ENCODE results near the gene PFN1. TPM values are rescaled to one million over a fixed set of nuclear protein-coding genes. Genes with fewer than 3 reads are reported as not detected.

The PFN1 gene
- total RNA-seq, 1 experiment from 2014 or later, result 367 TPM

DNA sequence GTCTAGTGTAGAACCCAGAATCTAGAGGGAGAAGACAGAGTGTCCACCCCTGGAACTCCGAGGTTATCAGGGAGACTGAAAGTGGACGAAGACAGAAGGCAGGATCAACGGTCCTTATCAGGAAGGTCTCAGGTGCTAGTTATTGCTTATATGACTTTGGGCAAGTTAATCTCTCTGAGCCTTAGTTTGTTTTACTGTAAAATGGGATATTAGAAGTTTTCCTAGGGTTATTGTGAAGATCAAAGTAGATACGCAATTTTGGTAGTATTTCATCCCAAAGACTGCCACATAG, 7.1 kb downstream of the PFN1 start:
- H3K36me3 Mint-ChIP-seq (ENCODE audit: insufficient read depth, unreplicated experiment), result peaks cover 35% of the 10 kb centered on the region
- H3K4me1 Mint-ChIP-seq (ENCODE audit: low read depth, unreplicated experiment), result peaks cover 5% of the 10 kb centered on the region
- DNase-seq, result no peak
- CTCF ChIA-PET, result no interaction called here
- POLR2A ChIA-PET, result no interaction called here
- no peak for TF ChIP-seq CTCF (IDR thresholded peaks at IDR 0.05; ENCODE audit: insufficient read depth in 1 of 2, low read depth in 1 of 2, low read length in 1 of 2, severe bottlenecking in 1 of 2, unreplicated experiment in 1 of 2)
- Histone ChIP-seq H3K9me3 (no peaks in the 10 kb centered on the region), H3K27me3 (replicated peaks; ENCODE audit: control insufficient read depth, insufficient read depth, low read length) (no peaks in the 10 kb centered on the region), H3K4me1 (0 out of 2 replicates have a peak, but pooled peaks cover 1% of the 10 kb centered on the region), H3K36me3 (ENCODE audit: control insufficient read depth, insufficient read depth, low read length) (no peaks in the 10 kb centered on the region; the same call in 1 of the 2 replicates), H3K4me3 (ENCODE audit: low read depth, low read length) (peak overlapping the region; percentile 73)
- no peaks in the 10 kb centered on the region for H3K9me3 Mint-ChIP-seq (ENCODE audit: unreplicated experiment)
- no peaks in the 10 kb centered on the region for H3K27me3 Mint-ChIP-seq (ENCODE audit: insufficient read depth, unreplicated experiment)
- no TSS peak for BruUV-seq (replicated peaks)
- intact Hi-C loops (cut with micrococcal nuclease; ENCODE audit: unreplicated experiment), result loop anchor here (2.0 kb wide), 1 partner anchor 26 kb away; the partner anchor contains the start of gene SPAG7
- peak overlapping the region; percentile 89 for H3K27ac Mint-ChIP-seq (ENCODE audit: unreplicated experiment)
- peak overlapping the region; percentile 87 for H3K4me3 Mint-ChIP-seq (ENCODE audit: unreplicated experiment)

DNA sequence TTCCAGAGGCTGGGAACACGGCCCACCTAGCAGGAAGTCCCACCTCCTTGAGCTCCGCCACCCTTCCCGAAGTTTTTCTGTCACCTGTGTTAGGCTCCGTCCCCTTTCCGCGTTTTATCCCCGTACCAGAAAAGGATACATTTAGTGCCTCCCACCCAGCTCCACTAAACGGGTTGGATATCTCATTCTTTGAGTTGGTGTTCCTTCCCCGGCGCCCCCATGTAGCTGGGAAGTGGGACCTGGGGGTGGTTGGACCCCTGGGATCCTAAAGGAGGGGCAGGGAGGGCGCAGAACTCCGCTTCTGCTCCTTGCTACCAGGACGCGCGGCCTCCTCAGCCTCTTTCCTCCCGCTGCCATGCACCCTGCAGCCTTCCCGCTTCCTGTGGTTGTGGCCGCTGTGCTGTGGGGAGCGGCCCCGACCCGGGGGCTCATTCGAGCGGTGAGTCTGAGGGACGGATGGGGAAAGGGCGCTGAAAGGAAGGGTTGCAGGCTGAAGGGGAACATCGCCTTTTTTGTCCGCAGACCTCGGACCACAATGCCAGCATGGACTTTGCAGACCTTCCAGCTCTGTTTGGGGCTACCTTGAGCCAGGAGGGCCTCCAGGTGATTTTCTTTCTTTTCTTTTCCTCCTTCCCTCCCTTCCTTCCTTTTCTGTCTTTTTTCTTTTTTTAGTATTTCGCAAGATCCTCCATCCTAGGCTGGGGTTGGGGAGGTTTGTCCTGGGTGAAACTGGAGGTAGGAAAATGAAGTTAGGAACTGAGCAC, 7.6 kb downstream of the PFN1 start:
- no peaks in the 10 kb centered on the region; the same call in 1 of the 2 replicates for H3K36me3 ChIP-seq (ENCODE audit: control insufficient read depth, insufficient read depth, low read length)
- DNase-seq, result peak in 1 of 2 experiments; percentile 79
- peaks cover 5% of the 10 kb centered on the region for H3K4me1 Mint-ChIP-seq (ENCODE audit: low read depth, unreplicated experiment)
- intact Hi-C loops (cut with micrococcal nuclease; ENCODE audit: unreplicated experiment), result loop anchor here (1.0 to 2.0 kb wide), 2 partner anchors 9 to 26 kb away; partner anchors contain the start of gene SPAG7
- no peak for TF ChIP-seq CTCF (IDR thresholded peaks at IDR 0.05; ENCODE audit: insufficient read depth in 1 of 2, low read depth in 1 of 2, low read length in 1 of 2, severe bottlenecking in 1 of 2, unreplicated experiment in 1 of 2)
- peak overlapping the region; percentile 87 for H3K4me3 Mint-ChIP-seq (ENCODE audit: unreplicated experiment)
- H3K9me3 Mint-ChIP-seq (ENCODE audit: unreplicated experiment), result no peaks in the 10 kb centered on the region
- H3K4me1 ChIP-seq, result no peaks in the 10 kb centered on the region
- no peaks in the 10 kb centered on the region for H3K27me3 Mint-ChIP-seq (ENCODE audit: insufficient read depth, unreplicated experiment)
- TSS peak; percentile 80 for BruUV-seq (replicated peaks)
- H3K9me3 ChIP-seq, result no peaks in the 10 kb centered on the region
- H3K27me3 ChIP-seq (replicated peaks; ENCODE audit: control insufficient read depth, insufficient read depth, low read length), result no peaks in the 10 kb centered on the region
- H3K27ac Mint-ChIP-seq (ENCODE audit: unreplicated experiment), result peak overlapping the region; percentile 89
- ChIA-PET CTCF (interaction anchor here (0.7 to 2.2 kb wide), 4 partner anchors 9 to 231 kb away, joined by 3 to 19 read pairs (median 5); partner anchors contain the start of genes ARRB2 and SPAG7), POLR2A (interaction anchor here (0.5 to 2.6 kb wide), 8 partner anchors 11 to 293 kb away, joined by 3 to 54 read pairs (median 8); partner anchors contain the start of genes ENO3, KIF1C and SPAG7)
- H3K4me3 ChIP-seq (ENCODE audit: low read depth, low read length), result peak overlapping the region; percentile 73
- peaks cover 31% of the 10 kb centered on the region for H3K36me3 Mint-ChIP-seq (ENCODE audit: insufficient read depth, unreplicated experiment)

DNA sequence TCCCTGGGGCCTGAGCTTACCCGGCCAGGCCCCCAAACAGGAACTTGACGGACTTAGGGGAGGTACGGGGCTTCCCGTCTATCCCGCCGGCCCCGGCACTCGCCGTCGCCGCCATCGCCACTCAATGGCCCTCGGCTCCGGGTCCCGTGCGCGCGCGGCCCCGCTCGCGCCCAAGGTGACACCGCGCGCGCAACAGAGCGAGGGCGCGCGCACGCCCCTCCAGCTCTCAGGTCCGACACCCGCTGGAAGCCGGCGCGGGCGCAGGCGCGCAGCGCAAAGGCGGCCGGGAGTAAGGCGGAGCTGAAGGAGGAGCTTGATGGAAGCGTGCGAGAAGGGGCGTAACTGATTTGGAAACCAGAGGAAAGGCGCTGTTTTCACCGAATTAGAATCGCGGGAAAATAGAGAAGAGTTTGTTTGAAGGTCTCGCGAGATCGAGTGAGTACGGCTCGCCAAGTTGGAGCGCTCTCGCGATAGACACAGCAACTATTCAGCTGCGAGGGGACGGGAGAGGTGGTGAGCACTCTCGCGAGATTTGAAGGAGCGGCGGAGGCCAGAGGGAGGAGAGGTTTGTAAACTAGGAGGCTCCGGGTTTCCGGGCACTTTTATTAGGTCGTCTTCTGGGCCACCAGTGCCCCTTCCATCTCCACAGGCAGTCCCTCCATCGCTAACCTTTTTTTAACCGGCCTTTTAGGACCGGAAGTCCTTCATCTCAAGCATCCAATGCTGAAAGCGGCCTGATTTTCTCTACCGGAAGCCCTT, 8.4 kb downstream of the PFN1 start, which contains the start of the genes RNF167 and SLC25A11:
TSS of gene RNF167 (plus strand) at position 473 of the 759 bp plus-strand sequence. CDS start 642 bp downstream, outside the sequence.
TSS of gene SLC25A11 (minus strand) at position 251 of the 759 bp plus-strand sequence. CDS start at position 115, 136 bp downstream.
- Mint-ChIP-seq H3K27me3 (ENCODE audit: insufficient read depth, unreplicated experiment) (no peaks in the 10 kb centered on the region), H3K27ac (ENCODE audit: unreplicated experiment) (peak within 1 kb of the TSS; percentile 89), H3K9me3 (ENCODE audit: unreplicated experiment) (no peaks in the 10 kb centered on the region), H3K36me3 (ENCODE audit: insufficient read depth, unreplicated experiment) (peaks cover 24% of the 10 kb centered on the region), H3K4me3 (ENCODE audit: unreplicated experiment) (peak within 1 kb of the TSS; percentile 87), H3K4me1 (ENCODE audit: low read depth, unreplicated experiment) (peaks cover 5% of the 10 kb centered on the region)
- Histone ChIP-seq H3K36me3 (ENCODE audit: control insufficient read depth, insufficient read depth, low read length) (no peaks in the 10 kb centered on the region), H3K4me3 (ENCODE audit: low read depth, low read length) (peak within 1 kb of the TSS; percentile 73), H3K9me3 (no peaks in the 10 kb centered on the region), H3K27me3 (replicated peaks; ENCODE audit: control insufficient read depth, insufficient read depth, low read length) (no peaks in the 10 kb centered on the region), H3K4me1 (no peaks in the 10 kb centered on the region)
- intact Hi-C loops (cut with micrococcal nuclease; ENCODE audit: unreplicated experiment), result loop anchor here (1.0 to 2.0 kb wide), 3 partner anchors 9 to 31 kb away; partner anchors contain the start of gene SPAG7
- peak; percentile 91 to 94 for DNase-seq
- POLR2A ChIA-PET, result interaction anchor here (0.6 to 2.6 kb wide), 10 partner anchors 12 to 301 kb away, joined by 3 to 54 read pairs (median 5); partner anchors contain the start of genes ENO3, KIF1C and SPAG7
- CTCF ChIA-PET, result interaction anchor here (0.7 to 2.2 kb wide), 5 partner anchors 10 to 230 kb away, joined by 3 to 19 read pairs (median 3); partner anchors contain the start of genes ARRB2 and SPAG7
- no TSS peak for BruUV-seq (replicated peaks)
- TF ChIP-seq CTCF (IDR thresholded peaks at IDR 0.05; ENCODE audit: insufficient read depth in 1 of 2, low read depth in 1 of 2, low read length in 1 of 2, severe bottlenecking in 1 of 2, unreplicated experiment in 1 of 2), result no peak

Measured in Caco-2 (cell line).